GM12892 (cell line): Measurements from ENCODE around the gene STK32B.

Source experiments
- POLR2A ChIP-seq: IDR thresholded peaks from 2 replicates; pipeline ENCODE4 v1.6.1; 2011; ENCODE audit warnings: low read depth, low read length, control low read depth
- POLR2AphosphoS5 ChIP-seq: IDR thresholded peaks from 2 replicates; pipeline ENCODE4 v1.6.1; 2011; ENCODE audit warnings: low read depth, low read length, control low read depth
- TAF1 ChIP-seq: IDR thresholded peaks from 2 replicates; pipeline ENCODE4 v1.6.1; 2011; ENCODE audit warnings: low read depth, mild to moderate bottlenecking, control low read depth, low read length, borderline replicate concordance

- TF ChIP-seq POLR2A (no peak), POLR2AphosphoS5 (no peak), TAF1 (no peak)
Observed at GRCh38 chr4:5072948-5073347, 21.7 kb downstream of the STK32B start.
